Umbilical cord (tissue), 2 donors: Measurements from ENCODE around the gene ATP6V1B1. TPM values are rescaled to one million over a fixed set of nuclear protein-coding genes. Genes with fewer than 3 reads are reported as not detected.

Experiments
- DNase-seq: peaks from one replicate; pipeline ENCODE4 v3.0.0-alpha.2; 2015; ENCODE audit warnings: low spot score
- total RNA-seq: library from RNA; depleted of rRNA; stranded (reverse); fragments of >200 nt; gene quantifications from one replicate; pipeline ENCODE4 v1.2.3, GENCODE V29; 2014; ENCODE audit warnings: low replicate concordance; ENCODE audit not compliant: insufficient read depth

The ATP6V1B1 gene
- not detected for total RNA-seq

DNA sequence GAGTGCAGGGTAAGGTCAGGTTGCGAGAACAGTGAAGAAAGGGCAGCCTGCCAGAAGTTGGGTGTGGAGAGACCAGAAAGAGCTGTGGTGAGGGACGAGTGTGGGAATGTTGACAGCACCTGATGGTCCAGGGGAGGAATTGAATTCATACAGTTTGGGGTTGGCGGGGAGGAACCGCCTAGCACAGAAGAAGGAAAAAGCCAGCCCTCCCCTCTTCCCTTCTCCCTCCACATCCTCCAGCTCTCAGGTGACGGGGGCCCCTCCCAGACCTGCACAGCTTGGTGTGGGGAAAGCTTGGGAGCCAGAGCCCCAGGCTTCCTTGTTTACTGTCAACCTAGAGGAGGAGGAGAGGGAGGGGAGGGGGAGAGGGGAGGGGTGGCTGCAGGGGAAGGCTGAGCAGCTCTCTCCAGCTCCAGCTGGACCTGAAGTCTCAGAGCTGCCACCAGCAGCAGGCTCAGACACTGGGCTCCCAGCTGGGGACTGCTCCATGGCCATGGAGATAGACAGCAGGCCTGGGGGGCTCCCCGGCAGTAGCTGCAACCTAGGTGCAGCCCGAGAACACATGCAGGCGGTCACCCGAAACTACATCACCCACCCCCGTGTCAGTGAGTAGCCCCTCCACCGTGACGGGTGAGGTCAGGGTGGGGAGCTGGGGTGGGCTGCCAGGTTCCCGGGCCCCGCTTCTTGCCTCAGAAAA, at the start of gene ATP6V1B1:
TSS of gene ATP6V1B1 (plus strand) at position 433 of the 697 bp plus-strand sequence. CDS start at position 488, 55 bp downstream.
- no peak for DNase-seq

DNA sequence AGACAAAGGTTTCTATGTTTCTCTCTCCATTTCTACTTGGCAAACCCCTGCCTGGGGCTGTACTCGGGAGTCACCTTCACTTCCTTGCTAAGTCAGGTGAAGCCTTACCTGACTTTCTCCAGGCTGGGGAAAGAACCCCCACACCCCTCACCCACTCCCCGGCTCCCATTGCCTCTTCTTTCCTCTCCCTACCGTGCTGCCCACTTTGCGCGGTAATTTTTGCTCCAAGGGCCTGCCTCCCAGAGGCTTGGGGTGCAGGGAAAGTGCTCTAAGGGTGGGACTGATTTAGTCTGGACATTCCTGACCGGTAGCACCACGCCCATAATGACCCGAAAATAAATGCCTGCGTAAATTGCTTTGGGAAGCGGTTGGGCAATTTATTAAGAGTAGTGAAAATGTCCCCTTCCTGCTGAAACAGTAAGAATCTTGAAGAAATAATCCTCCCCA, 49.1 kb upstream of the ATP6V1B1 start:
- DNase-seq = no peak

DNA sequence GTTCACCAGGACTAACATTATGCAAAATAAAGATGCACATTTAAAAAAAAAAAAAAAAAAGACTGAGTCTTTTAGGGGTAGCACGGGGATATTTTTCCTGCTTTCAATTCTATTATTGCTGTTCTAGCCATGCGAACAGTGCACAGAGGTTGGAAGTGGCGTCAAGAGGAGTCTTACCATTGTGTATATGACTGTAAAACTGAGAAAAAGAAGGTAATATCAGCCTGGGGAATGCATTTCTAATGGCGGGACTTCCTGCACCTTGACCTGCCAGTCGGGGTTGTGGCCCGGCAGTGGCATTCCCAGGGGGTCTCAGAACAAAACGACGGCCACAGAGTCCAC, 48.5 kb upstream of the ATP6V1B1 start:
- no peak for DNase-seq

DNA sequence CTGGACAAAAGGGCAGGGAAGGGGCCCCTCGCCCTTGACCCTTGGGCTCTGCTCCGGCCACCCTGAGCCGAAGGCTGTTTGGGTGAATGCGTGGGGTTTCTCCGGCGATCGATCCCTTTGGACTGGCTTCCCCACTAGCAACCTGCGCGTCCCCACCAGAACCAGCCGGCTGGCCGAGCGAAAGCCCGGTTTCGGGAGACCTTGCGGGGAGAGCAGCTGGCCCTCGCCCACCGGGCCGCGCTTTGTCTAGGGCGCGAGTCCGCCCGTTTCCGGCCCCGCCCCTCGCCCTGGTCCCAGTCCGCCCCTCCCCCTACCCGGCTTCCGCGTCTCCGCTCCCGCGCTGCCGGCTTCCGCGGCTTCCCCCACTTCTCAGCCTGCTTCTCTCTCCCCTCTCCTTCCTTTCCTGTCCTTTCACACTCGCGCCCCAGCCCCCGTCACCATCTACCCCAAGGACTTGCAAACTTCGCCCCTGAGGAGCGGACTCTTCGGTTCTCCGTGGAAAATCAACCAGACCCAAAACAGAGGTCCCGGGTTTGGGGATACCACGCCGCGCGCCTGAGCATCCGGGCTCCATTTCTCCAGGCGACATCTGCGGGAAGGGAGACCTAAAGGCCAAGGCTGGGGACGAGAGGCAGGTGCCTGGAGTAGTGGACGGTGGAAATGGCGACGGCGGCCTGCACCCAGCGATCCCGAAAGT, 48.0 kb upstream of the ATP6V1B1 start:
- no peak for DNase-seq

DNA sequence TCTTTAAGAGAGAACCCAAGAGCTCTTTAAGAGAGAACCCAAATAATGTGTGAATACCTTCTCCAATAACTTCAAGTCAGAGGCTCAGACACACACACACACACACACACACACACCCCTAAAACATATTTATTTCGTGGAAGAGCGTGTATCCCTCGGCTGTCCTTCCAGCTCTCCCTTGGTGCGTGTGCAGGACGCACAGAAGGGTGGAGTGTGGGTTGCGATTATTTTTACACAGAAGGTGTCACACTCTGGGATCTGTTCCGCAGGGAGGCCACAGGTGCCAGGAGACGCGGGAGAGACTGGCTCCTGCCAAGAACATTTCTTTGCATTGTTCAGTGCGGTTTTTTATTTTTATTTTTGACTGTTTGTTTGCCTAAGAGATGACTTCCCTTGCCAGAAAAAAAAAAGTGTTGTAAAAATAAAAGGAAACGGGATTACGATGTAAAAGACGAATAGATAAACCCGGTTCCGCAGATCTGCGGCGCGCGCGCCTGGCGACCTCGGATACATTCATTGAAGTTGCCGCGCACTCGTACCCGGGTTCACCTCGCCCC, 47.3 kb upstream of the ATP6V1B1 start:
- no peak for DNase-seq

DNA sequence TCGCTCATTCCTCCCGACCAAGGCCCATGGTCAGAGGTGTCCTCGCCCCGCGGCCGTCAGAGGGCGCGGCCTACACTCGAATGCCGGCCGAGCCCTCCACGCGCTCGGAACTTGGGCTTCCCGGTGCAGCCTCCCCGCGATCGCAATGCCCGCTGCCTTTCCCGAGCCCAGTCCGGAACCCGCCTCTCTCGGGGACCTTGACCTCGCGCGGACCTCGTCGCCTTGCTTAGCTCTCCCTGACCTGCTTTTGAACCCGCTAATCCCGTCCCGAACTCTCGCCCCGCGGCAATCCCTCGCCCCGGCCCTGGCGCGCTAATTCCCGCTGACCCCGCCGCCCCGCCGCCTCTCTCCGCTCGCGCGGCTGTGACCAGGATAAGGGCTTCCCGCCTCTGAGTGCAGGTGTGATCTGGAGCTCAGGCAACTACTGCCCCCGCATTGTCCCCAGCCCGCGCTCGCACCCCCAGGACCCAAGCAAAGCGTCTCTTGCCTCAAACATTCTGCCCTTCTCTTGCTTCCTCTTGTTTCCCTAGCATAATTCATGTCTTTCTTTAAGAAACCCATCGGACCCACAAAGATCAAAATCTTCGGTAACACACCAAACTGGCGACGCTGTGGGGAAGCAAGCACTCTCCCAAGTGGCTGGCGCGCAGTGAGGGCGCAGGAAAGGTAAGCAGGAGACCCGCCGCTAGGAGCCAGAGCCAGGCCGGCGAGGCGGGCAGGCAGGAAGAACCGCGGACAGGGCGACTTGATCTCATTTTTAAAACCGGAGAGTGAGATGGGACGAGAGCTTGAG, 46.6 kb upstream of the ATP6V1B1 start:
- DNase-seq = no peak

DNA sequence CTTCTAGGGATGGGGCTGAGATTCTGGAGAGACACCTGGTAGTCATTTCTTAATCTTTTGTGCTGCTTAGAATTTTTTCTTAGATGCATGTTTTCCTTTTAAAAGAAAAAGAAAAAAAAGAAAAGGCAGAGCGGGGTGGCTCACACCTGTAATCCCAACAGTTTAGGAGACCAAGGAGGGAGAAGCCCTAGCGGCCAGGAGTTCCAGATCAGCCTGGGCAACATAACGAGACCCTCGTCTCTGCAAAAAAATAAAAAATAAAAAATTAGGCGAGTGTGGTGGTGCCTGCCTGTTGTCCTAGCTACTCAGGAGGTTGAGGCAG, 46.0 kb upstream of the ATP6V1B1 start:
- DNase-seq = no peak

DNA sequence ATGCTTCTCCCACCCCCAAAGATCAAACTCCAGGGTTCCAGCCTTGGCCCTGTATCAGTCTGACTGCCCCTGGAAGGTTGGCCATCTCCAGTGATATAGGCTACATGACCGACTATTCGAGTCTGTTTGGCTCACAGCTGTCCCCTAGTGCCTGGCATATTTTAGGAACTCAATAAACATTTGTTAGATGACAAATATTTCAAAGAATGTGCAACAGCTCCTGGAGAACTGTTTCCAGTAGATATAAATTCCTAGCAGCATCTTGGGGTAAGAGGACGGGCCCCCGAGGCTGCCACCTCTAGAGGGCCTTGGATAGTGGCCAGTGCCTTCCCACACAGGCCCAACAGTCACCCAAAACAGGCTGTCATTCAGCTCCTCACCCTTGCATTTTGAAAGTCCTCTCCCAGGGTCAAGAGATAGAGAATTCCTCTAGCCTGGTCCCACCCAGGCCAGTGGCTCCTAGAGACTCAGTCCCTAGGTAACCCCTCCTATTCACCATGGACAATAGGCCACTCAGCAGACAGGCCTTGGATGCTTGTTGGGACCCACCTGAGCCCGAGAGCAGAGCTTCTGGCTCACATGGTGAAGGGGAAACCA, 45.1 kb upstream of the ATP6V1B1 start:
- no peak for DNase-seq

DNA sequence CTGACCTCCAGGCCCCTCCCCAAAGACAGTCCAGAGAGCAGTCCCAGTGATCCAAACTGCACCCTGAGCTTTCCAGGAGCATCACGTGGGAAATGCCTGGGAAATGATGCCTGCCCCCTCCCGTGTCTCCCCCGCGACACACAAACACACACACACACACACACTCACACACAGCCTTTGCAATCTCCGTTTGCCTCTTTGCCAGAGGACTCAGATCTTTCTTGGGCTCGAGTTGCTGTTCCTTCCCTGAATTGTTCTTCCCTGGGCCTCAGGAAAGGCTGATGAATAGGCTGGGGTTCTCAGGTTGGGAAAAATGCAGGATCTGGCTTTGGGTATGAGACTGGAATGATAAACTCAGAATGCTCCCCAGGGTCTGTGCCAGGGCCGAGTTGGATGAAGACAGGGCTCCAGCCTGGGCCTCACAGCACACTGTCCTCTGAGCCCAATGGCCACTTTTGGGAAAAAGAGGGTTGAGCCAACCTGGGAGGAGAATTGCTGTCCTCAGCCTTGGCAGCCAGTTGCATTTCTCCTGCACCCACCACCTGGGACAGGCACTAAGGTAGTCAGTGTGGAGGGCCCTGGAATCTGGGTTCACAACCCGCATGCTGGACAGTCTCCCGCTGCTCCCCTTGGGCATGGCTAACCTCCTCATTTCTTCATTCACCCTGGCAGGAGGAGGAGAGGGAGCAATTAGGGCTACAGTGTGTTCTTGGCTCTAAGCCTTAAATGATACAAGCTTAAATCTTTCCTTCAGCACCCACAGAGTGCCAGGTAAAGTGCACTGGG, 43.9 kb upstream of the ATP6V1B1 start:
- no peak for DNase-seq

DNA sequence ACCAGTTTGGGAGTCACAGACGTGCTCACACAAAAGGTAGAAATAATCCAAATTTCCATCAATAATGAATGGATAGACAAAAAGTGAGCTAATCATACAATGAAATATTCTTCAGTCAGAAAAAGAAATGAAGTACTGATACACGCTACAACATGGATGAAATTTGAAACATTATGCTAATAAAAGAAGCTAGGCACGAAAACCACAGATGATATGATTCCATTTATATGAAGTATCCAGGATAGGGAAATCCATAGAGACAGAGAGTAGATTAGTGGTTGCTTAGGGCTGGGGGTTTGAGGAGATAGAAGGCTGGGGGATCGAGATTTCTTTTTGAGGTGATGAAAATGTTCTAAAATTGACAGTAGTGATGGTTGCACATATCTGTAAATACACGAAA, 43.0 kb upstream of the ATP6V1B1 start:
- DNase-seq = no peak

DNA sequence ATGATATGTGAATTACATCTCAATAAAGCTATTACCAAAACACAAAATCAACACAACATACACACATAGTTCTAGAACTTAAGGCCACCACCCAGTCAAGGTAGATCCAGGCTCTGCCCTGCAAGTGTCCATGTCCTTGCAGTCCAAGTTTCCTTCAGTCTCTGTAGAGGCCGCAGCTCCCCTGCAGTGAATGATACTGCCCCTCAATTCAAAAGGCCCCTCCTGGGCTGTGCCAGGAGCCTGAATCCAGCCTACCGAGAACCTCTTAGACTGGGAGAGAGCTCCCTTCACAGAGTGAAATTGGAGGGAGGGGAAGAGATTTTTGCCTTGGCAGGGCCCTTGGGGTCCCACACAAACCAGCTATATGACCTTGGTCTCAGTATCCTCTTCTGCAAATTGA, 42.5 kb upstream of the ATP6V1B1 start:
- DNase-seq = no peak

DNA sequence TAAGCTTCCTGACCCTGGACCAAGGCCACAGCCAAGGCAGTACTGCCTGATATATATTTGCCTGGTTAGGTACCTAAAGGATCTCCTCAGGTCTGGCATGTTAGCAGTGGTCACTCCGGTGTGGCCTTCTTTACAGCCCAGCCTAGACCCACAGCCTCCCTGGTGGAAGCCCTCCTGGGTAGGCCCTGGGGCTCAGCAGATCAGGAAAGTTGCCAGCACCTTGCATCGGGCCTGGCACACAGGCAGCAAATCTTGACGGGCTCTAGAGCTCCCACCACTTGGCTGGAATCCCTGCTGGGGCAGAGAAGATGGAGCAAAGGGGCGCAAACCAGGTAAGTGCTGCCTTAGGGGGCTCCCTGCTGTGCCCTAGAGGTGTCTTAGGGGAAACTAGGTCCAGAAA, 40.9 kb upstream of the ATP6V1B1 start:
- no peak for DNase-seq

DNA sequence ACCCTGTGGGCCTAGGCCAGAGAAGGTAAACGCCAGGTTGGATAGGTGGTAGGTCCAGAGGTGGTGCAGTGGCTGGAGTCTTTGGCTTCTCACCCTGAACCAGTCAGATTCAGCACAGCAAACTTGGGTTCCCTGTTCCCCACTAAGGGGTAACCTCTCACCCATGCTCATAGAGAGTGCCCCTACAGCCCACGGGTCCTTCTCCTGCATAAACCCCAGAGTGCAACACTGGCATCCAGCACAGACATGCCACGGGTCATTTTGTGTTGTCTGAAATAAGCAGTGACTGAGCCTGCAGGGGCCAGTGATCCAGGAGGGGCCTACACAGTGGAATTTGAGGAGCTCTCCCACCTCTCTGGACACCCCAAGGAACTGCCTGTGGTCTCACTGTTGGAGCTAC, 40.5 kb upstream of the ATP6V1B1 start:
- DNase-seq = no peak

DNA sequence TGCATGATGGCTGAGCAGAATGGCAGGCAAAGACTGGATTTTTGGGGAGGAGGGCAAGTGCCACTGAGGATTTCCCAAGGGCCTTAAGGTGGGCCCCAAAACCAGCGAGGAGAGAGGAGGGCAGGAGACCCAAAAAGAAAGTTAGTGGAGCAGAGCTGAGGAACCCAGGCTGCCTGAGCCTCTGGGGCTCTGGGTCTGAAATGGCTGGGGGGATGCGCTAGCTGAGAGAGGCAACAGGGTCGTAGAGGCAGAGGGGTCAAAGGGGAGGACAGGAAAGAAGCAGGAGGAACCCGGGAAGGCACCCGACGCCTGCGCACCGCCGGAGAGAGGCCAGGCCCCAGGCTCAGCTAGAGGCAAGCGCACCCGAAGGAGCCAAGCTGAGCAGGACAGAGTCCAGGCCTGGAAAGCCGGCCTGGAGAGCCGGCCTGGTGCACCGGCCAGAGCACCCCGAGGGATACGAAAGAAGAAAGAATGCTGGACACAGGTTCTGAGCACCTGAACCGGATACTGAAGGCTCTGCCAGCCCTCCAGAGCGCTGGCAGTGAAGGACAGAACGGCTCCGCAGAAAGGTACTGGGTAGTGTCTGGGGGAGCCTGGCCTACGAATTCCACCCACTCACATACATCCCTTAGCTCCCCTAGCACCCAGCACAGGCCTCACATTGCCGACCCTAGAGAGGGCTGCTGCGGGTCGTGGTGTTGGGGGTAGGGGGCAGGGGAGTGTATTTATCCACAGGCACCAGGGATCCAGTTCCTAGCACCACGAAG, 39.5 kb upstream of the ATP6V1B1 start:
- no peak for DNase-seq

DNA sequence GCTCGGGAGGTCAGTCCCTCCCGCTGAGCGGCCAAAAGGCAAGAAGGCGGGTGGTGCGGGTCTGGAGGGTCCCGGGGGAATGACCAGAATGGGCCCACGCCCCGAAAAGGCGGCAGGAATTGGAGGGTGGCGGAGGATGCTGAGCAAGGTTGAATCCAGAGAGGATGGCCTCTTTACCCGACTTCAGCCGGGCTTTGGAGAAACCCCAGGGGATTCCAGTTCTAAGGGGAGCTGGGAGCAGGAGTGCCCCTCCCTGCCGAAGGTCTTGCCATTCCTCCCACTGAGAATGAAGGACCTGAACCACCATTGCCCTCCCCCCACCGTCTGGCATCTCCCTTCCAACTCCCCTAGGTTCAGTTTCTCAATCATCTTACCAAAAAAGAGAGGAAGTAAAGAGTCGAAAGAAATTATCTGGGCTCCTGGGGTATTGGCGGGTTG, 38.9 kb upstream of the ATP6V1B1 start:
- no peak for DNase-seq

DNA sequence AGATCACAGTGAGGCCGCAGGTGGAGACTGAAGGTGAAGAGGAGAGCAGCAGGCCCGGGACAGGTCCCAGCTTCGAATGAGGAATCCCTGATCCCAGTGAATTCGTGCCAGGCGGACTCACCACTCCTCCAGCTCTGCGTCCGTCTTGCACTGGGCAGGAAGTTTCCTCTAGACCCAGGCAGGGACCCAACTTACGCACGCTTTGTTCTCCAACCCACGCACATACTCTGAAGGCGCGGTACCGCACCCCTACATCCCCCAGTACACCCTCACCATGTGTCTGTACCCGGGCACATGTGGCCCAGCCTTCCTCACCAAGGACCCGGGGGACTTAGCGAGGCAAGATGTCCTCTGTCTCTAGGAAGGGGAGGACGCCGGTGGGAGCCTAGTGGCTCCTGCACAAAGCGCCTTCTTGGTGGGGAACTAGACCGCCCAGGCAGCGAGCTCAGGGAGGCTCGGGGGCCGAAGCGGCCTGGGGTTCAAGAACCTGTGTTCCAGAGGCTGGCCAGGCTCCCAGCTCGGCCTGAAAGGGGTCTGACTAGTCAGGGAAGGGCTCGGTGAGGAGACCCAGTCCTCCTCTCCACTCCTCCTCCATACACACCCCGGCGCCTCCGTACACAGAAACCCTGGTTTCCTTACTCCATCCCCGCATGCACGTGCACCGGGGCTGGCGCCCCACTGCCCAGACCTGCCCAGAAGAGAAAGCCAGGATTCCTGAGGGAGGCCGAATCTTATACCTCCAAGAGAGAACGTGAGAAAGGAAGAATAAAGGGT, 38.3 kb upstream of the ATP6V1B1 start:
- no peak for DNase-seq

DNA sequence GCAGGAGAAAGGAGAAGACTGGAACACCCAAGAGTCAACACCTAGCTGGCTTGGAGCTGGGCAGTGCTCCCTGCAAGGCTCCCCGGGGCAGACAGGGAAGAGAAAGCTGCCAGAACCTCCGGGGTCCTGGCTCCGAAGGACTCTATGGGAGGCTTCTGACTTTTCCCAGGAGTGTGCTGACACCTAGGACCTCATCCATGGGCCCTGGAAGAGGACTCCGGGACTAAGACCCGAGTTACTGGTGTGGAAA, 37.8 kb upstream of the ATP6V1B1 start:
- no peak for DNase-seq

DNA sequence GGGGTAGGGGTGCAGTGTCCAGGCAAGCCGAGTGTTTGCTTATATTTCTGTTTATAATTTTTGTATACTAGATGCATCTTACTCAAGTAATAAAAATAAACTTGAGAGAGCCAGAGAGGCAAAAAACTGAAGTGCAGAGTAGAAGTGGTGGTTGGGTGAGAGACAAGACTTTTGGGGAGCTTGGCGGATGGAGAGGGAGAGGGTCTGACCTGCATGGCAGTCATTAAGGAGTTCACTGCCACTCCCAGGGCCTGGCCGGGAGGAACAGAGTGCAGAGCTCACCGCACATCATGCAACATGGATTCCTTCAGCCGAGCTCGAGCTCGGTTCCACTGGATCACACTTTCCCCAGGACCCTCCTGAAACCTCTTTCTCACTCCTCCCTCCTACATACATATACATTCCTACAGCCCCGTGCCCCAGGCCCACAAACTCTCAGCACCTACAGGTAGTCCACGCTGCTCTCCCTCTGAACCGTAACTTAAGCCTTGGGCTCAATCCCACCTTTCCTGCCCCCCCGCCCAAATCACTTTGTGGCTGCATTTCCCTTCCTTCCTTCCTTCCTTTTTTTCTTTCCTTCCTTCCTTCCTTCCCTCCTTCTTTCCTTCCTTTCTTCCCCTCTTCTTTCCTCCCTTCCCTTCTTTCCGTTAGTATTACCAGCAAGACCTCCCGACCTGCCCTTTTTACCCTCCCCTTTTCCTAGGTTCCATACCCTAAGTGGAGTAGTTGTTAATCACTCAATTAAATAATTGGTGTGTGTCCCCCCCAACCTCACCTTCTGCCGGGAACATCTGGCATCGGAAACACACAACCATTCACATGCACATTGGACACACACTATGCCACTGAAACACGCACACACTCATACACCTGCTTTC, 37.1 kb upstream of the ATP6V1B1 start:
- no peak for DNase-seq
